Measurements from ENCODE around the gene NFATC3. TPM values are rescaled to one million over a fixed set of nuclear protein-coding genes. Genes with fewer than 3 reads are reported as not detected.
A peak's percentile ranks its signal among the peaks of the same experiment; 100 is the strongest.

Gene NFATC3
- total RNA-seq, 1 donor from 2014 or later, result 34.2 TPM

GRCh38 chr16:68259007-68259825 lies 174.0 kb downstream of the NFATC3 start:
- Histone ChIP-seq H3K4me1 (no peaks in the 10 kb centered on the region), H2AFZ (replicated peaks) (no peak overlapping the region), H3K9me3 (ENCODE audit: low read depth) (no peaks in the 10 kb centered on the region), H3F3A (ENCODE audit: low read depth) (no peaks in the 10 kb centered on the region), H3K27me3 (peaks cover 9% of the 10 kb centered on the region), H3K9ac (no peak overlapping the region), H3K36me3 (no peaks in the 10 kb centered on the region), H3K4me2 (no peak overlapping the region), H3K4me3 (no peak overlapping the region), H3K79me2 (ENCODE audit: low read depth) (no peaks in the 10 kb centered on the region), H3K27ac (no peak overlapping the region), H4K20me1 (ENCODE audit: low read depth) (no peaks in the 10 kb centered on the region)
- H3K9me3 Mint-ChIP-seq, result no peaks in the 10 kb centered on the region
- peaks cover 12% of the 10 kb centered on the region for H3K4me1 Mint-ChIP-seq
- H3K4me3 Mint-ChIP-seq, result no peak overlapping the region
- TF ChIP-seq CTCF (IDR thresholded peaks at IDR 0.05) (no peak), EZH2 (IDR thresholded peaks at IDR 0.05) (no peak), EZH2phosphoT487 (IDR thresholded peaks at IDR 0.05) (no peak)
- no peak overlapping the region for H3K27ac Mint-ChIP-seq
- DNase-seq (ENCODE audit: low spot score), result no peak
- H3K36me3 Mint-ChIP-seq, result no peaks in the 10 kb centered on the region
- peaks cover 19% of the 10 kb centered on the region for H3K27me3 Mint-ChIP-seq (ENCODE audit: insufficient read depth, low read depth)

GRCh38 chr16:68263559-68264127 lies 178.5 kb downstream of the NFATC3 start:
- Histone ChIP-seq H3K9ac (peak overlapping the region; percentile 43), H3K4me1 (peaks cover 13% of the 10 kb centered on the region), H3K4me3 (peak overlapping the region; percentile 93), H3K9me3 (ENCODE audit: low read depth) (no peaks in the 10 kb centered on the region), H3F3A (ENCODE audit: low read depth) (peaks cover 17% of the 10 kb centered on the region), H3K79me2 (ENCODE audit: low read depth) (peaks cover 24% of the 10 kb centered on the region), H3K27ac (no peak overlapping the region), H4K20me1 (ENCODE audit: low read depth) (peaks cover 3% of the 10 kb centered on the region), H3K36me3 (no peaks in the 10 kb centered on the region), H2AFZ (replicated peaks) (peak overlapping the region; percentile 66), H3K4me2 (peak overlapping the region; percentile 92), H3K27me3 (peaks cover 24% of the 10 kb centered on the region)
- Mint-ChIP-seq H3K27ac (peak overlapping the region; percentile 87), H3K9me3 (no peaks in the 10 kb centered on the region), H3K4me1 (peaks cover 24% of the 10 kb centered on the region), H3K27me3 (ENCODE audit: insufficient read depth, low read depth) (peaks cover 18% of the 10 kb centered on the region), H3K36me3 (no peaks in the 10 kb centered on the region), H3K4me3 (peak overlapping the region; percentile 96)
- TF ChIP-seq EZH2 (IDR thresholded peaks at IDR 0.05) (no peak), EZH2phosphoT487 (IDR thresholded peaks at IDR 0.05) (no peak), CTCF (IDR thresholded peaks at IDR 0.05) (no peak)
- DNase-seq (ENCODE audit: low spot score), result no peak

GRCh38 chr16:68264128-68265077 lies 179.2 kb downstream of the NFATC3 start, which contains the start of gene SLC7A6:
SLC7A6 (plus strand) TSS chr16:68264526; CDS start chr16:68274727, 10,201 bp downstream.
- H3K36me3 Mint-ChIP-seq, result no peaks in the 10 kb centered on the region
- H3K27me3 Mint-ChIP-seq (ENCODE audit: insufficient read depth, low read depth), result peaks cover 18% of the 10 kb centered on the region
- Histone ChIP-seq H3K79me2 (ENCODE audit: low read depth) (peaks cover 24% of the 10 kb centered on the region), H3K4me1 (peaks cover 13% of the 10 kb centered on the region), H3K4me3 (peak within 1 kb of the TSS; percentile 93), H4K20me1 (ENCODE audit: low read depth) (peaks cover 3% of the 10 kb centered on the region), H3K9me3 (ENCODE audit: low read depth) (no peaks in the 10 kb centered on the region), H3K27me3 (peaks cover 24% of the 10 kb centered on the region), H3K9ac (peak within 1 kb of the TSS; percentile 62), H3K4me2 (peak within 1 kb of the TSS; percentile 92), H3K36me3 (no peaks in the 10 kb centered on the region), H3F3A (ENCODE audit: low read depth) (peaks cover 20% of the 10 kb centered on the region), H3K27ac (no peak within 1 kb of the TSS), H2AFZ (replicated peaks) (peak within 1 kb of the TSS; percentile 93)
- no peaks in the 10 kb centered on the region for H3K9me3 Mint-ChIP-seq
- H3K4me3 Mint-ChIP-seq, result peak within 1 kb of the TSS; percentile 96
- H3K27ac Mint-ChIP-seq, result peak within 1 kb of the TSS; percentile 87
- peak; percentile 90 for DNase-seq (ENCODE audit: low spot score)
- peaks cover 29% of the 10 kb centered on the region for H3K4me1 Mint-ChIP-seq
- TF ChIP-seq CTCF (IDR thresholded peaks at IDR 0.05), result peak; percentile 67
- TF ChIP-seq EZH2phosphoT487 (IDR thresholded peaks at IDR 0.05), result no peak

Measured in neural progenitor cell (in vitro differentiated cells).